Measurements from ENCODE around the gene SH2D3C.
"Not testable (repeated sequence)": the region's sequence is repeated elsewhere in the genome, so short reads cannot be mapped to it uniquely, and the experiment has no call there.

The SH2D3C gene

DNA sequence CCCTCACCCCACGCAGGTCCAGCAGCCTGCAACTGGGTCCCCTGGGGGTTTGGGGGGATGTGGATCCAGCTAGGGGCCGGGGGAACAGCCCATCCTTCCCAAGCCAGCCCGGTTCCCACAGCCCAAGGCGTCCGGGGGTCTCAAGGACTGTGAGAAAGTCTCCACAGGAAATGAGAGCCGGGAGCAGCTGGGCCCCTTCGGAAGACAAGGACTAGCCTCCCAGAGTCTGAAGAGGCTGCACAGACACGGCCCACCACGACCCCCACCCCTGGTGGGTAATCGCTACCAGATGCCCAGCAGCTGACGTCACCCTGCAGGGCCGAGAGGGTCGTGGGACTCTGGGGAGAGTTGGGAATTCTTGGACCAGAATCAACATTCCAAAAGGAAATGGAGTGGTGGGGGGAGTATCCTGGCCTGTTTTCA is 10.5 kb downstream of the SH2D3C start:
- H3K27ac Mint-ChIP-seq: peak overlapping the region in 1 of 2 donors; percentile 86
- H3K27me3 Mint-ChIP-seq: no peaks in the 10 kb centered on the region
- H3K4me3 Mint-ChIP-seq: peak overlapping the region; percentile 79 to 85
- peaks cover 96% of the 10 kb centered on the region for H3K4me1 Mint-ChIP-seq
- ATAC-seq (no peak), DNase-seq (no peak)
- H3K9me3 Mint-ChIP-seq: no peaks in the 10 kb centered on the region

DNA sequence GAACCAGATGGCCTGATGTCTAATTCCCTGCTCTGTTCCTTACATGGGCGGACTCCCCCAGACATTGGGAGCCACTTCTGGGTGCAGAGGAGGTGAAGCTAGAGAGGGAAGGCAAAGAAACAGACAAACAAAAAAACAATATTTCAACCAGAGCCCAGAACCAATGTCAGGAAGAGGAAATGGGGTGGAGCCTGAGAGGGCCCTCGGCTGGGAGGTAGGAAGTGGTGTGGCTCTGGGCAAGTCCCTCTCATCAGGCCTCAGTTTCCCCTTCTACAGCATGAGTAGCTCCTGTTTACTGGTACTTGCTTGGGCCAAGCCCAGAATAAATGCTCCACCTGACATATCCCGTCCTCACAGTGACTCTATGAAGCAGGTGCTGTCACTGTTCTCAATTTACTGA is 11.1 kb downstream of the SH2D3C start:
- Mint-ChIP-seq H3K4me1 (peaks cover 98% of the 10 kb centered on the region), H3K27me3 (no peaks in the 10 kb centered on the region), H3K4me3 (peak overlapping the region; percentile 79 to 85), H3K27ac (peak overlapping the region; percentile 94 to 95), H3K9me3 (no peaks in the 10 kb centered on the region)
- ATAC-seq: no peak
- DNase-seq: no peak

DNA sequence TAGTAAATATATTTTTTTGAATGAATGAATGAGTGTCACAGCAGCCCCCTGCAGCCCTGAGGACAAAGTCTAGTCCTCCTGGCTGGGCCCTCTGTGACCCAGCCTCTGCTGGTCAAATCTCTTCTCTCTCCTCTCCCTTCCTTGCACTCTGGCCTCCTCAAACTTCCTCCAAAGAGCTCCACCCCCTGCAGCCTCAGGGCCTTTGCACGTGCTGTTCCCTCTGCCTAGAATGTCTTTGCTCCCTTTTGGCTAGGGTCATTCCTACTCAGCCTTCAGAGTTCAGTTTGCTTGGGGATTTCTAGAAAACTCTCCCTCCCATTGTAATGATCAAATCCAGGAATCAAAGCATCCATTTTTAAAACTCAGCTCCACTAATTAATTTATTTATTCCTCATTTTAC is 13.0 kb downstream of the SH2D3C start:
- Mint-ChIP-seq H3K4me1 (peaks cover 81% of the 10 kb centered on the region), H3K27me3 (no peaks in the 10 kb centered on the region), H3K9me3 (no peaks in the 10 kb centered on the region), H3K27ac (peak overlapping the region; percentile 19 to 65), H3K4me3 (no peak overlapping the region)
- no peak for DNase-seq
- ATAC-seq: no peak

DNA sequence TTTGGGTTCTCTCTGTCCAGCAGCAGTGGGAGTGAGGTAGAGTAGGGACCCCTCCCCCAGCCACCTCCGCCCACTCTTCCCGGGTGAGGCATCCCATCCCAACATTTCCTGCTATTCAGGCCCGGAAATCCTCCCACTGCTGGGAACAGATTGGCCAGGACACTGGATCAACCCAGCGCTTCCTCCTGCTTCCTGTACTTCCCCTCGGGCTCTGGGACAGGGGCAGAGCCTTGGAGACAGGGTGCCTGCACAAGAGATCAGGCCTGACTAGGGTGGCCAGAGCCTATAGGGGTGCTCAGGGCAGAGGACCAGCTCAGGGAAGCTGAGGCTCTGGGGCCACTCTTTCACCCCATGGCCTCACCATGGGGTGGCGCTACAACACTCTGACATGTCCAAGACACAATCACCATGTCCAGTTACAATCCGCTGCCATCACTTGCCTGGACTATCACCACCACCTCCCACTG is 14.5 kb downstream of the SH2D3C start:
- H3K4me3 Mint-ChIP-seq: no peak overlapping the region
- no peak for DNase-seq
- no peaks in the 10 kb centered on the region for H3K9me3 Mint-ChIP-seq
- no peaks in the 10 kb centered on the region for H3K27me3 Mint-ChIP-seq
- peak; percentile 55 for ATAC-seq
- peaks cover 68% of the 10 kb centered on the region for H3K4me1 Mint-ChIP-seq
- H3K27ac Mint-ChIP-seq: peak overlapping the region in 1 of 2 donors; percentile 24

DNA sequence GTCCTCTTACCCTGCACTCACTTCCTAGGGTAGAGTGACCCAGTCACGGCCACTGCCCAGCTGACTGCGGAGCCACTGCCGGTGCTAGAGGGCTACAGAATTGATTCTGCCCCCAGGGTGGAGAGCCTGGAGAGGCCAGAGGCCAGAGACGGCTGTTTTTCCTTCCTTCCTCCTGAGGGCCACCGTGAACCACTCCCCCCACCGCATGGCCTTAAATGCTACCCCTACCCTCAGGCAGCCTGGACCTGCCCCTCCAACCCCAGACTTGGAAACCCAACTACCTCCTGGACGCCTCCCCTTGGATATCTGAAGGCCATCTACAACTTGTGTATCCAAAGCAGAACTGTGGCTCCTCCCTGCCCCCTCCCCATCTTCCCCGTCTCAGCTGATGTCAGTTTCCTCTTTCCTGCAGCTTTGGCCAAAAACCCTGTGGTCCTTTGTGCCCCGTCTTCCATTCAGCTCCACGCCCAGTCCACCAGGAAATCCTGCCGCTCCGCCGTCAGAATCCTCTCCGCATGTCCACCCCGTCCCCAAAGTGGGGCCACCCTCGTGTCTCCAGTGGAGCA is 16.3 kb downstream of the SH2D3C start:
- DNase-seq (no peak), ATAC-seq (peak; percentile 22)
- H3K4me1 Mint-ChIP-seq: peaks cover 56% of the 10 kb centered on the region
- no peak overlapping the region for H3K4me3 Mint-ChIP-seq
- H3K27me3 Mint-ChIP-seq: no peaks in the 10 kb centered on the region
- no peaks in the 10 kb centered on the region for H3K9me3 Mint-ChIP-seq
- H3K27ac Mint-ChIP-seq: no peak overlapping the region

DNA sequence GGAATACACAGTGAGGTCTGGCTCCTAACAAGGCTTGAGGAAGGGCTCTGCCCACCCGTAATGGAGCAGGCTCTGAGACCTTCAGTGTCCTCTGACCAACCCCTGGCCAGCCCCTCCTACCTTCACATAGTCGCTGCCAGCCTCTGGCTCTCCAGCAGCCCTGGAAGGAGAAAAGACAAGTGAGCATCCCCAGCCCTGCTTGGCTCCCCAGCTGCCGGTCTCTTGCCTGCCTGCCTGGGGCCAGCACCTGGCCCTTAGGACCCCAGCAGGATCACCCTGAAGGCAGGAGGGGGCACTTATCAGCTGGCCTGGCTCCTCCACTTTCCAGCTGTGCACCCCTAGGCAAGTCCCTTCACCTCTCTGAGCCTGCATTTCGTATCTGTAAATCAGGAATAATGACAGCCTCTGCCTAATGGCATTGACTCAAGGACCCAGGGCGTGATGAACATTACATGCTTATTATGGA is 16.9 kb downstream of the SH2D3C start:
- H3K4me3 Mint-ChIP-seq: no peak overlapping the region
- H3K27ac Mint-ChIP-seq: no peak overlapping the region
- no peak for DNase-seq
- H3K9me3 Mint-ChIP-seq: no peaks in the 10 kb centered on the region
- H3K4me1 Mint-ChIP-seq: peaks cover 50% of the 10 kb centered on the region
- ATAC-seq: no peak
- no peaks in the 10 kb centered on the region for H3K27me3 Mint-ChIP-seq

DNA sequence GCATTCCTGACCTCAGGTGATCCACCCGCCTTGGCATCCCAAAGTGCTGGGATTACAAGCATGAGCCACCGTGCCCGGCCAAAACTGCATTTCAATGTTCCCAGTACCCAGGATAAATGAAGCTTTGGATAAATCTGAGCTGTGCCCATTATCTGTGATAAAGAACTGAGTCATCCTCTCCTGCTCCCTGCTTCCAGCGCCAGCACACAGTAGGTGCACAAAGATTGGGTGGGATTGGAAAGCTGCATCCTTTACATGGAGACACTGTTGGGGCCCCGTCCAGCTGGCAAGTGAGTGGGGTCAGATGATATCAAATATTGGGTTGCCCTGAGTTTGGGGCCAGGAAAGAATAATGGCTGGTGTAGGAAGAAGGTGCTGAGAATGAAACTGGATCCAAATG is 17.4 kb downstream of the SH2D3C start:
- ATAC-seq: no peak
- Mint-ChIP-seq H3K4me3 (no peak overlapping the region), H3K4me1 (peaks cover 45% of the 10 kb centered on the region), H3K9me3 (no peaks in the 10 kb centered on the region), H3K27me3 (no peaks in the 10 kb centered on the region), H3K27ac (peak overlapping the region in 1 of 2 donors; percentile 48)
- DNase-seq: no peak

DNA sequence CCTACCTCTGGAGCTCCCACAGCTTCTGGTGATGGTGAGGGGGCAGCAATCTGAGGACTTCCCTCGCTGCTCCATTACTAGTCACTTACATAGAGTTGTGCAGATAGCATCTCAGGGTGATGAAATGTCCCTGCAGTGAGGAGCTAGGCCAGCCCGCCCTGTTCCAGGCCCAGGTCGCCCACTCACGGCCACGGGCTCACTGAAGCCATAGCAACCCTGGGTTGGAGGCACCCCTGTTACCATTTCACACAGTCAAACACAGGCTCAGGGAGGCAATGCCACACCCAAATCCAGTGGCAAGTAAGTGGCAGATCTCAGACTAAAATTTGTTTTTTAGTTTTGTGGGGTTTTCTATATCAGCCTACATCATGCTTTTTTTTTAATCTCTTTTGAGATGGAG is 19.6 kb downstream of the SH2D3C start:
- ATAC-seq (no peak), DNase-seq (no peak)
- Mint-ChIP-seq H3K4me3 (no peak overlapping the region), H3K4me1 (peaks cover 23% of the 10 kb centered on the region), H3K27me3 (no peaks in the 10 kb centered on the region), H3K9me3 (no peaks in the 10 kb centered on the region), H3K27ac (peak overlapping the region in 1 of 2 donors; percentile 75)

DNA sequence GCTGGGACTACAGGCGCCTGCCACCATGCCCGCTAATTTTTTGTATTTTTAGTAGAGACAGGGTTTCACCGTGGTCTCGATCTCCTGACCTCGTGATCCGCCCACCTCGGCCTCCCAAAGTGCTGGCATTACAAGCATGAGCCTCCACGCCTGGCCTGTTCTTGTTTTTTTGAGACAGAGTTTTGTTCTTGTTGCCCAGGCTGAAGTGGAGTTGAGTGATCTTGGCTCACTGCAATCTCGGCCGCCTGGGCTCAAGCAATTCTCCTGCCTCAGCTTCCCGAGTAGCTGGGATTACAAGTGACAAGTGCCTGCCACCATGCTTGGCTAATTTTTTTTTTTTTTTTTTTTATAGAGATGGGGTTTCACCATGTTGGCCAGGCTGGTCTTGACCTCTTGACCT is 21.7 kb downstream of the SH2D3C start:
- peak overlapping the region; percentile 65 to 71 for H3K27ac Mint-ChIP-seq
- peaks cover 12% of the 10 kb centered on the region for H3K4me1 Mint-ChIP-seq
- ATAC-seq: not testable (repeated sequence)

DNA sequence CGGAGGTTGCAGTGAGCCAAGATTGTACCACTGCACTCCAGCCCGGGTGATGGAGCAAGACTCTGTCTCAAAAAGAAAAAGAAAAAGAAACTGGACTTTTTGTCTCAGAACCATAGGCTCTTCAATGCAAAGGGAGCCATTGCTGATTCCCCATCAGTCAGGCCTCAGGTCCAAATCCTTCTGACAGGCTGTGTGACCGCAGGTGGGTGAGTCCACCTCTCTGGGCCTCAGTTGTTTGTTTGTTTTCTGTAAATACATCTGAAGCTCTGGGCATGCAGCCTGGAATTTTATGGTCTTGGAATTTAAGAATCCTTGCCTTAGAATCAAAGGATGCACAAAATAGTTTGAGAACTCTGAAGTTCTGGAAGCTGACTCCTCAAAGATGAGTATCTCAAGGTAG is 22.2 kb downstream of the SH2D3C start:
- no peak overlapping the region for H3K27ac Mint-ChIP-seq
- H3K9me3 Mint-ChIP-seq: no peaks in the 10 kb centered on the region
- no peak for ATAC-seq

More for the DNA sequence above, 21.7 kb downstream of the SH2D3C start:
- H3K27me3 Mint-ChIP-seq, H3K9me3 Mint-ChIP-seq, DNase-seq, H3K4me3 Mint-ChIP-seq: not testable (repeated sequence)

DNA sequence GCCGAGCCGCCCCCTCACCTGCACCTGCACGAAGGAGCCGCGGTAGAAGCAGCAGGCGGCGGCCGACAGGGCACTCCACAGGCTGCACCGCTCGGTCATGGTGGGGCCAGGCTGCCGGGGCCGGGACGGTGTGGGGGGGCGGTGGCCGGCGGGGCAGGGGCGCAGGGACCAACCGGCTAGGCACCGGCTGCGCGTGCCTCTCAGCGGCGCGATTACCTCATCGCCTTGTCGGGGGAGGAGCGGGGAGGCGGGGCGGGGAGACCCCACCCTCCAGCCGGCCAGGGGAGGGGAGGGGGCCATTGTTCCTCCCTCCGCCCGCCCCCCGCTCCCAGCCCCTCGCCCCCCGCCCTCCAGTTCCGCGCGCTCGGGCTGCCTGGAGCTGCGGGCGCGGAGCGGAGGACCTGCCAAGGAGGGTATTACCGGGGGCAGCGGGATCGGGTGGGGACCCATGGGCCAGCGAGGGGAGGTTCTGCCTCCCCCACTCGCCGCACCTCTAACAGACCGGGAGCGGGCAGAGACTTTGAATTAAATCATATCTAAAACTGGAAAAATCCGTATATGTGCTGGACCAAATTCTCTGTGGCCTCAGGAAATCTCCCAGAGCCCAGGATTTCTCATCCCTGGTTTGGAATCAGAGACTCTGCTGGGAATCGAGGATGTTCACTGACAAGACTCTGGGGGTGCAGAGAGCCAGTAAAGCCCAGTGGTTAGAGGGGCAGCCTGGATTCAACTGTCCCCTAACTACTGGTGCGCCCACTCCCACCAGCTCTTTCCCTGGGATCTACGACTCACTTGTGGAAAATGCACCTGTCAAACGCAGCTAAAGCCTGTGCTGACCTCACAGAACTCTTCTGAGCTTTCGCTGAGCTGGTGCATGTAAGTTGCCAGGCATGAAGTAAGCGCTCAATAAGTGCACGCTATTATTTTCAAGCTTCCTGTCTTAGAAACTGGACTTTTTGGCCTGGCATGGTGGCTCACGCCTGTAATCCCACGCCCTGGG is 23.1 kb downstream of the SH2D3C start:
- no peak overlapping the region for H3K4me3 Mint-ChIP-seq
- H3K27ac Mint-ChIP-seq: peak overlapping the region in 1 of 2 donors; percentile 54
- no peaks in the 10 kb centered on the region for H3K27me3 Mint-ChIP-seq
- H3K4me1 Mint-ChIP-seq: peaks cover 17% of the 10 kb centered on the region
- H3K9me3 Mint-ChIP-seq: no peaks in the 10 kb centered on the region
- DNase-seq (no peak), ATAC-seq (peak; percentile 63)

More for the DNA sequence above, 22.2 kb downstream of the SH2D3C start:
- no peak overlapping the region for H3K4me3 Mint-ChIP-seq
- DNase-seq: no peak
- peaks cover 16% of the 10 kb centered on the region for H3K4me1 Mint-ChIP-seq
- H3K27me3 Mint-ChIP-seq: no peaks in the 10 kb centered on the region

DNA sequence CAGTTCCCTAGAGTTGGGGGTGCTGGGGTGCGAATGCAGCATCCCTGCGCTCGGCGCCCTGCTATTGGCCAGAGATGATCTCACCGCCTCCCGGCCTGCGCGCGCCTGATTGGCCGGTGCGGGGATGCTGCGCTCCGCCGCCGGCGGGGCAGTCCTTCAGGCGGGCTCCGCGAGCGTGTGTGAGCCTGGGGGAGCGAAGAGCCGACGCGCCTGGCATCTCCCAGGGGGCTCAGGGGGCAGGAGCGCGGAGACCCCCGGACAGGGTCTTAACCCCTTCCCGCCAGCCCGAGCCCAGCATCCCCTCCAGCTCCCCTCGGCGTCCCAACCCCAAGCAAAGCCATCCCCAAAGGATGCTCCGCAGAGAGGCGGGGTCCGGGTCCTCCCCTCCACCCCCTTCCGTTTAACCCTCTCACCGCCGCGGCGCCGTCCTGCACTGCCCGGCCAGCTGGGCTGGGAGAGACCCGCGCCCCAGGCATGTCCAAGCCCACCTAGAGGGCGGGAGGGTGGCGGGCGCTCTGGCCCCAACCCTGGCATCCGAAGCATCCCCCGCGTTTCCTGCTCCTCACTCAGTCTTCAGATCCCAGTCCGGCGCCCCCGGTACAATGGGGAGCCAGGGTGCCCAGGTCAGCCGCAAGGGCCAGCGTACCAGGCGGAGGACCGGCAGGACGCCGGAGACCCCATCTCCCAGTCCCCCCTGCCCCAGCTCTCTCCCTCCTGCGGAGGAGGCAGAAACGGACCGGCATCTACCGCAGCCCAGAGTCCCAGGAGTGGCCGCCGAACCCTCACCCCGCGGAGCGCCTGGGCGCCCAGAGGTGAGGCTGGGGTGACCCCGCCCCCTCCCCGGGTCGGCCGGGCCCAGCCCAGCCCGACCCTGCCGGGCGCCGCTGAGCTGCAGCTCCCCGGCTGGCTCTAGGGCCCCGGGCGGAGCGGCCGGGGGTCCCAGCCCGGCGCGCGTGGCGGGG is 24.1 kb downstream of the SH2D3C start:
- peak; percentile 60 for ATAC-seq
- DNase-seq: no peak
- no peak overlapping the region for H3K27ac Mint-ChIP-seq
- no peak overlapping the region for H3K4me3 Mint-ChIP-seq
- peaks cover 18% of the 10 kb centered on the region for H3K4me1 Mint-ChIP-seq
- H3K9me3 Mint-ChIP-seq: no peaks in the 10 kb centered on the region
- no peaks in the 10 kb centered on the region for H3K27me3 Mint-ChIP-seq

DNA sequence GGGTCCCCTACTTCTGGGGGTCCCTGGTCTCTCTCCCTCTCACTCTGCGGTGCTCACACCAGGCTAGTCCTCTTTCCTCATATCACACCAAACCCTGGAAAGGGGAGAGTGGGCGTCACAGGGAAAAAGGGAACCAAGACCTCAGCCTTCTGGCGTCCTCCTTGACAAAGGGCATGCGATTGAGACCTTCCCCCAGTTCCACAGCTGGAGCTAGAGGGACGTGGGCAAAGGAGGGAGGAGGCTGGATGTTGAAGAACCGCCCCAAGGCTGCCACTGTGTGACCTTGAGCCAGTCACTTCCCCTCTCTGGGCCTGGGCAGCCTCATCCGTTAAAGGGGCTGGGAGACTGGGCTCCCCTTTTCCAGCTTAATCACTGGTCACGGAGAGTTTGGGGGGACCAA is 24.8 kb downstream of the SH2D3C start:
- Mint-ChIP-seq H3K9me3 (no peaks in the 10 kb centered on the region), H3K4me1 (peaks cover 20% of the 10 kb centered on the region), H3K27me3 (no peaks in the 10 kb centered on the region), H3K4me3 (no peak overlapping the region), H3K27ac (no peak overlapping the region)
- DNase-seq (no peak), ATAC-seq (no peak)

DNA sequence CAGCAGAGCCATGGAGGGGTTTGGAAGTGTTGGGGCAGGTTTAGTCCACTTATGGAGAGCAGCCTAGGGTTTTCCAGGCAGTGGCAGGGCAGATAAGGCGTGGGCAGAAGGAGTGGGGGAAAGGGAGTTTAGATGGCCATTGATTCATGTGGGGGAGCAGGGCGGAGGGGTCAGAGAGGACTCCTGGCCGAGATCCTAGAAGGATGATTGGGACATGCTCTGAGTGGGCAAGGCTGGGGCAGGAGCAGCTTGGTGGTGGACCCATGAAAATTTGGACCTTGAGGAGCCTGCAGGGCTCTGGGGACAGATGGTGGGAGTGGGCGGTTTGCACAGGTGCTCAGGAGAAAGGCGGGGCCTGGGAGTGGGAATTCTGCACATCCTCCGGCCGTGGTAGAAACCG is 25.3 kb downstream of the SH2D3C start:
- Mint-ChIP-seq H3K4me3 (no peak overlapping the region), H3K27ac (no peak overlapping the region), H3K9me3 (no peaks in the 10 kb centered on the region), H3K4me1 (peaks cover 22% of the 10 kb centered on the region), H3K27me3 (no peaks in the 10 kb centered on the region)
- DNase-seq (no peak), ATAC-seq (no peak)
